Activated CD8-positive, alpha-beta memory T cell treated with anti-CD3 and anti-CD28 coated beads, Interleukin-2, amount 50 U/mL, for 4 hours (primary cell): ENCODE measurements around the gene PLEKHS1.

Experiments
- DNase-seq: peaks from one replicate; pipeline ENCODE4 v3.0.0-alpha.2; 2020

The PLEKHS1 gene

GRCh38 chr10:113751181-113751732 is at the start of gene PLEKHS1:
Gene PLEKHS1, plus strand, starts transcription at chr10:113751682. Its CDS starts 3,596 bp downstream, at chr10:113755278.
- DNase-seq, result no peak

- DNase-seq, result no peak
Measured at GRCh38 chr10:113704637-113705343, 46.7 kb upstream of the PLEKHS1 start.

- DNase-seq, result no peak
Measured at GRCh38 chr10:113705344-113705652, 46.2 kb upstream of the PLEKHS1 start.

- no peak for DNase-seq
Measured at GRCh38 chr10:113706623-113707022, 44.9 kb upstream of the PLEKHS1 start.

- no peak for DNase-seq
Measured at GRCh38 chr10:113708640-113709039, 42.8 kb upstream of the PLEKHS1 start.

- DNase-seq, result no peak
Measured at GRCh38 chr10:113709221-113709838, 42.2 kb upstream of the PLEKHS1 start.

- no peak for DNase-seq
Measured at GRCh38 chr10:113711142-113711541, 40.3 kb upstream of the PLEKHS1 start.

- DNase-seq, result no peak
Measured at GRCh38 chr10:113712024-113712423, 39.5 kb upstream of the PLEKHS1 start.

GRCh38 chr10:113712755-113713639 is 38.5 kb upstream of the PLEKHS1 start:
- DNase-seq, result no peak

GRCh38 chr10:113713640-113713982 is 37.9 kb upstream of the PLEKHS1 start:
- DNase-seq, result no peak

GRCh38 chr10:113716109-113716910 is 35.2 kb upstream of the PLEKHS1 start:
- DNase-seq, result no peak

- no peak for DNase-seq
Measured at GRCh38 chr10:113718969-113719822, 32.3 kb upstream of the PLEKHS1 start.

- no peak for DNase-seq
Measured at GRCh38 chr10:113720386-113720785, 31.1 kb upstream of the PLEKHS1 start.

GRCh38 chr10:113732160-113732881 is 19.2 kb upstream of the PLEKHS1 start:
- DNase-seq, result no peak

GRCh38 chr10:113732966-113733365 is 18.5 kb upstream of the PLEKHS1 start:
- DNase-seq, result no peak

- DNase-seq, result no peak
Measured at GRCh38 chr10:113733635-113734034, 17.8 kb upstream of the PLEKHS1 start.

- no peak for DNase-seq
Measured at GRCh38 chr10:113735913-113736312, 15.6 kb upstream of the PLEKHS1 start.

- DNase-seq, result no peak
Measured at GRCh38 chr10:113736576-113736975, 14.9 kb upstream of the PLEKHS1 start.

GRCh38 chr10:113739031-113739430 is 12.5 kb upstream of the PLEKHS1 start:
- no peak for DNase-seq

GRCh38 chr10:113739577-113739976 is 11.9 kb upstream of the PLEKHS1 start:
- DNase-seq, result no peak

- no peak for DNase-seq
Measured at GRCh38 chr10:113740850-113741249, 10.6 kb upstream of the PLEKHS1 start.
